Fibroblast of lung (primary cell): ENCODE measurements around the gene UNC45B.
"Not testable (repeated sequence)": the region's sequence is repeated elsewhere in the genome, so short reads cannot be mapped to it uniquely, and the experiment has no call there.

Experiments
- EZH2 ChIP-seq: IDR thresholded peaks from 2 replicates; pipeline ENCODE4 v1.5.1; 2012; ENCODE audit warnings: low read length, control low read depth, mild to moderate bottlenecking; ENCODE audit errors: missing control alignments
- TF ChIP-seq, protein P1 (sequence below), 2 donors: IDR thresholded peaks in 1 of 2; conservative IDR thresholded peaks in 1 of 2; 1 replicate in 1 of 2; 2 replicates in 1 of 2; pipeline ENCODE4 v1.5.1; 2011 to 2012; ENCODE audit warnings: low read length in 2 of 2, control low read depth in 1 of 2, inconsistent platforms in 1 of 2, low read depth in 1 of 2, mild to moderate bottlenecking in 1 of 2

DNA sequence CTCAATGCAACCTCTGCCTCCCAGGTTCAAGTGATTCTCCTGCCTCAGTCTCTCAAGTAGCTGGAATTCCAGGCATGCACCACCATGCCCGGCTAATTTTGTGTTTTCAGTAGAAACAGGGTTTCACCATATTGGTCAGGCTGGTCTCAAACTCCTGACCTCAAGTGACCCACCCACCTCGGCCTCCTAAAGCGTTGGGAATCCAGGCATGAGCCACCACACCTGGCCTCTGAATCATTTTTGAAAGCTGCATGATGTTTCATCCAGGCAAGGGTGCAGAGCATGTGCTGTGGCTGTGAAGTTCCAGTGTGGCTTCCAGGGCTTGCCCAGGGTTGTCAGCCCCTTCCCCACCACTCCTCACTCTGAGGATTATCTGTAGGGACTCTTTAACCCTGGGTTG lies 24.7 kb downstream of the UNC45B start:
- TF ChIP-seq, protein P1, sequence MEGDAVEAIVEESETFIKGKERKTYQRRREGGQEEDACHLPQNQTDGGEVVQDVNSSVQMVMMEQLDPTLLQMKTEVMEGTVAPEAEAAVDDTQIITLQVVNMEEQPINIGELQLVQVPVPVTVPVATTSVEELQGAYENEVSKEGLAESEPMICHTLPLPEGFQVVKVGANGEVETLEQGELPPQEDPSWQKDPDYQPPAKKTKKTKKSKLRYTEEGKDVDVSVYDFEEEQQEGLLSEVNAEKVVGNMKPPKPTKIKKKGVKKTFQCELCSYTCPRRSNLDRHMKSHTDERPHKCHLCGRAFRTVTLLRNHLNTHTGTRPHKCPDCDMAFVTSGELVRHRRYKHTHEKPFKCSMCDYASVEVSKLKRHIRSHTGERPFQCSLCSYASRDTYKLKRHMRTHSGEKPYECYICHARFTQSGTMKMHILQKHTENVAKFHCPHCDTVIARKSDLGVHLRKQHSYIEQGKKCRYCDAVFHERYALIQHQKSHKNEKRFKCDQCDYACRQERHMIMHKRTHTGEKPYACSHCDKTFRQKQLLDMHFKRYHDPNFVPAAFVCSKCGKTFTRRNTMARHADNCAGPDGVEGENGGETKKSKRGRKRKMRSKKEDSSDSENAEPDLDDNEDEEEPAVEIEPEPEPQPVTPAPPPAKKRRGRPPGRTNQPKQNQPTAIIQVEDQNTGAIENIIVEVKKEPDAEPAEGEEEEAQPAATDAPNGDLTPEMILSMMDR (conservative IDR thresholded peaks at IDR 0.05 in 1 of 2, IDR thresholded peaks at IDR 0.05 in 1 of 2; ENCODE audit: low read depth in 1 of 2, low read length in 2 of 2), result not testable (repeated sequence)
- not testable (repeated sequence) for TF ChIP-seq EZH2
